BE2C (cell line): ENCODE results near the gene CCDC191.
A peak's percentile ranks its signal among the peaks of the same experiment; 100 is the strongest.

Source experiments
- DNase-seq: peaks from one replicate; pipeline ENCODE4 v3.0.0-alpha.2; 2020
- H3K27me3 ChIP-seq: fragments of 250-450 bp; sonication (Bioruptor Pico); 2 replicates; pipeline ENCODE4 v1.5.1; 2020; ENCODE audit warnings: mild to moderate bottlenecking
- H3K36me3 ChIP-seq: fragments of 250-450 bp; sonication (Bioruptor Pico); 2 replicates; pipeline ENCODE4 v1.5.1; 2020; ENCODE audit warnings: mild to moderate bottlenecking
- H3K4me1 ChIP-seq: fragments of 250-450 bp; sonication (Bioruptor Pico); 2 replicates; pipeline ENCODE4 v1.5.1; 2020
- H3K4me3 ChIP-seq: 2 replicates; pipeline ENCODE4 v1.5.1; 2011; ENCODE audit warnings: low read depth, low read length
- H3K9me3 ChIP-seq: fragments of 250-450 bp; sonication (Bioruptor Pico); 2 replicates; pipeline ENCODE4 v1.5.1; 2020
- CTCF ChIP-seq: IDR thresholded peaks from 2 replicates; pipeline ENCODE4 v1.5.1; 2012; ENCODE audit warnings: mild to moderate bottlenecking, low read depth, low read length

CCDC191 gene

DNA sequence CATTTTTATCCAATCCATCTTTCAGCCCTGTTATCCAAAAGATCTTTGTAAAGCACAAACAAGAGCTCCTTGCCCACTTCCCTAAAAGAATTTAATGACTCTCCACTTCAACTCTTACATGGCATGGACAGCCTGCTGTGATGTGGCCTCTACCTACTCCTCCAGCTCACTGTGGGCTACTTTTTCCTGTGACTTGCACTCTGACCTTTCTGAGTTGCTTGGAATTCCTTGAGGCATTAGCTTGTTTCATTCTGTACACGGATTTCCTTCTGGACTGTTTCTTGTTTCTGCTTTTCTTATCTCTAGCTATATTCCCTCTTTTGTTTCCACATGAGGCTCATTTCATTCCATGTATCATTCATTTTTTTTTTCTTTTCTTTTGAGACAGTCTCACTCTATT is 15.5 kb upstream of the CCDC191 start:
- TF ChIP-seq CTCF = no peak
- Histone ChIP-seq H3K4me1 (no peaks in the 10 kb centered on the region), H3K4me3 (no peak overlapping the region), H3K27me3 (no peaks in the 10 kb centered on the region), H3K9me3 (no peaks in the 10 kb centered on the region), H3K36me3 (peaks cover 83% of the 10 kb centered on the region)
- no peak for DNase-seq

GRCh38 chr3:114068336-114068735 is 12.0 kb upstream of the CCDC191 start:
- Histone ChIP-seq H3K27me3 (no peaks in the 10 kb centered on the region), H3K9me3 (no peaks in the 10 kb centered on the region), H3K4me1 (no peaks in the 10 kb centered on the region), H3K4me3 (no peak overlapping the region), H3K36me3 (peaks cover 62% of the 10 kb centered on the region)
- DNase-seq = no peak
- no peak for TF ChIP-seq CTCF

- TF ChIP-seq CTCF = no peak
- no peaks in the 10 kb centered on the region for H3K4me1 ChIP-seq
- H3K9me3 ChIP-seq = no peaks in the 10 kb centered on the region
- no peaks in the 10 kb centered on the region for H3K27me3 ChIP-seq
- DNase-seq = no peak
- peaks cover 57% of the 10 kb centered on the region for H3K36me3 ChIP-seq
- H3K4me3 ChIP-seq = no peak overlapping the region
These were observed 11.5 kb upstream of the CCDC191 start for GRCh38 chr3:114067804-114068203.

DNA sequence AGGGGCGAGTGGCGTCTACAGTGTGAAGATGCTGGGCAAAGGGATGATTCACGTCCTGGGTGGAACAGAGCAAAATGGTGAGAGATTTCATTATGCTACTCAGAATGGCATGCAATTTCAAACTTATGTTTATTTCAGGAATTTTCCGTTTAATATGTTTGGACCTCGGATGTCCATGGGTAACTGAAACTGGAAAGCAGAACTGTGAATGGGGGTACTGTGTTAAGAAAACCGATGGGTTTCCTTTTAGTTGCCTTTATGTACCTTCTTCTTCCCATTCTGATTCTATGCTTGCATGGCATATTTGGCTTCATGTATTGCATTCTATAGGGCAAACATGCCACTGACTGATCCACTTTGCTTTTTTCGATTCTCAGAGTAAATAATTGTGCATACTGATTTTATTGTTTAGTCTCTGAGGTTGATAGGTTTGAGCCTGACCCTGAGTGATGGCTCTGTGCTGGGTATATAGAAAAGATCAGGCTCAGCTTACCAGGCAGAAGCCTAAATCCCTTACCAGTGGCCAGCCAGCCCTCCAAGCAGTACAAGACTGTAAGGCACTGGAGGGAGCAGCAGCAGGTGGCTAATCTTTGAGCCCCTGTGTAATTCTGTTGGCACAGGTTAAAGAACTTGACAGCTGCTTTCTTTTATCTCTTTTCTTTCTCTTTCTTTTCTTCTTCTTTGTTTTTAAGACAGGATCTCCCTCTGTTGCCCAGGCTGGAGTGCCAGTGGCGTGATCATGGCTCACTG is 4.8 kb upstream of the CCDC191 start:
- TF ChIP-seq CTCF = no peak
- no peak for DNase-seq
- H3K36me3 ChIP-seq = peaks cover 10% of the 10 kb centered on the region; the same call in 1 of the 2 replicates
- H3K4me1 ChIP-seq = no peaks in the 10 kb centered on the region
- H3K27me3 ChIP-seq = no peaks in the 10 kb centered on the region
- H3K9me3 ChIP-seq = no peaks in the 10 kb centered on the region
- no peak overlapping the region for H3K4me3 ChIP-seq

- Histone ChIP-seq H3K4me3 (no peak overlapping the region), H3K9me3 (no peaks in the 10 kb centered on the region), H3K4me1 (no peaks in the 10 kb centered on the region), H3K27me3 (no peaks in the 10 kb centered on the region), H3K36me3 (no peaks in the 10 kb centered on the region)
- TF ChIP-seq CTCF = no peak
- no peak for DNase-seq
These were observed 2.3 kb upstream of the CCDC191 start for GRCh38 chr3:114058646-114059045.

- Histone ChIP-seq H3K9me3 (no peaks in the 10 kb centered on the region), H3K36me3 (no peaks in the 10 kb centered on the region), H3K4me1 (no peaks in the 10 kb centered on the region), H3K4me3 (peak overlapping the region; percentile 92), H3K27me3 (no peaks in the 10 kb centered on the region; the same call in 1 of the 2 replicates)
- no peak for TF ChIP-seq CTCF
- DNase-seq = no peak
These were observed 653 bp upstream of the CCDC191 start for GRCh38 chr3:114057011-114057347.
